Measurements from ENCODE around the gene LRBA. TPM values are rescaled to one million over a fixed set of nuclear protein-coding genes. Genes with fewer than 3 reads are reported as not detected.

LRBA gene
- total and polyA plus RNA-seq, 2 donors (not counting 3 experiments of a cell fraction or from before 2014, with no cell fraction given): 18.0 to 35.1 TPM

GRCh38 chr4:150280081-150280895 lies 734.8 kb downstream of the LRBA start:
- Histone ChIP-seq H3K9me1 (replicated peaks; ENCODE audit: control insufficient read depth, extremely low read depth, insufficient read depth, low read length) (no peaks in the 10 kb centered on the region), H3K27me3 (ENCODE audit: control insufficient read depth in 2 of 2, insufficient read depth in 2 of 2, low read length in 2 of 2) (no peaks in the 10 kb centered on the region), H3K9me3 (replicated peaks; ENCODE audit: control insufficient read depth, insufficient read depth, low read length) (no peaks in the 10 kb centered on the region), H3K4me3 (replicated peaks in 1 of 3; ENCODE audit: insufficient read depth in 1 of 3, low read depth in 1 of 3, low read length in 3 of 3) (no peak overlapping the region), H2AFZ (ENCODE audit: low read depth, low read length) (no peak overlapping the region), H3K9ac (replicated peaks; ENCODE audit: extremely low read depth, insufficient read depth, low read length) (no peak overlapping the region), H3K4me2 (ENCODE audit: insufficient read depth, low read length) (no peak overlapping the region), H3K36me3 (ENCODE audit: control insufficient read depth in 2 of 2, extremely low read depth in 1 of 2, insufficient read depth in 2 of 2, low read length in 2 of 2) (peaks cover 0 to 1% of the 10 kb centered on the region in 2 experiments), H3K27ac (ENCODE audit: insufficient read depth, low read depth, low read length) (no peak overlapping the region), H3K79me2 (ENCODE audit: control insufficient read depth, insufficient read depth, low read length) (no peaks in the 10 kb centered on the region), H3K4me1 (ENCODE audit: control insufficient read depth, extremely low read depth, insufficient read depth, low read length) (peaks cover 6% of the 10 kb centered on the region), H4K20me1 (replicated peaks; ENCODE audit: control insufficient read depth, extremely low read depth, insufficient read depth, low read length) (no peaks in the 10 kb centered on the region)
- no TSS peak for BruUV-seq (replicated peaks)
- CTCF ChIA-PET: interaction anchor here (0.7 to 1.9 kb wide), 8 partner anchors 16 to 587 kb away, joined by 3 to 11 read pairs (median 4); no protein-coding TSS in a partner anchor
- FAIRE-seq (peak; percentile 84), DNase-seq (ENCODE audit: low read depth, low spot score) (peak; percentile 40)
- TF ChIP-seq, protein P1, sequence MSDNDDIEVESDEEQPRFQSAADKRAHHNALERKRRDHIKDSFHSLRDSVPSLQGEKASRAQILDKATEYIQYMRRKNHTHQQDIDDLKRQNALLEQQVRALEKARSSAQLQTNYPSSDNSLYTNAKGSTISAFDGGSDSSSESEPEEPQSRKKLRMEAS (IDR thresholded peaks at IDR 0.05; ENCODE audit: insufficient read depth, insufficient read length): no peak
- TF ChIP-seq FOS (IDR thresholded peaks at IDR 0.05; ENCODE audit: borderline replicate concordance, insufficient read depth, low read length): peak; percentile 27
- dilution Hi-C loops (cut with MboI; ENCODE audit: extremely low pct_ligation_motif_present, low sequenced_read_pairs): no loop called here
- intact Hi-C loops (cut with micrococcal nuclease): no loop called here
- POLR2A ChIA-PET: no interaction called here

- FAIRE-seq: no peak
- intact Hi-C loops (cut with micrococcal nuclease) (no loop called here), dilution Hi-C loops (cut with MboI; ENCODE audit: extremely low pct_ligation_motif_present, low sequenced_read_pairs) (no loop called here)
- no peak overlapping the region for H2AFZ ChIP-seq (ENCODE audit: low read depth, low read length)
- BruUV-seq (replicated peaks): no TSS peak
- no peaks in the 10 kb centered on the region for H3K27me3 ChIP-seq (ENCODE audit: control insufficient read depth in 2 of 2, insufficient read depth in 2 of 2, low read length in 2 of 2)
- H3K79me2 ChIP-seq (ENCODE audit: control insufficient read depth, insufficient read depth, low read length): no peaks in the 10 kb centered on the region
- H3K9ac ChIP-seq (replicated peaks; ENCODE audit: extremely low read depth, insufficient read depth, low read length): no peak overlapping the region
- no peak for TF ChIP-seq POLR2AphosphoS5 (IDR thresholded peaks at IDR 0.05; ENCODE audit: insufficient read depth, low read depth, low read length)
- no peak for TF ChIP-seq MYC (IDR thresholded peaks at IDR 0.05; ENCODE audit: low read depth, low read length)
- no peak for TF ChIP-seq GATA2 (IDR thresholded peaks at IDR 0.05; ENCODE audit: insufficient read depth, insufficient read length, low read depth, low read length)
- TF ChIP-seq, protein P2, sequence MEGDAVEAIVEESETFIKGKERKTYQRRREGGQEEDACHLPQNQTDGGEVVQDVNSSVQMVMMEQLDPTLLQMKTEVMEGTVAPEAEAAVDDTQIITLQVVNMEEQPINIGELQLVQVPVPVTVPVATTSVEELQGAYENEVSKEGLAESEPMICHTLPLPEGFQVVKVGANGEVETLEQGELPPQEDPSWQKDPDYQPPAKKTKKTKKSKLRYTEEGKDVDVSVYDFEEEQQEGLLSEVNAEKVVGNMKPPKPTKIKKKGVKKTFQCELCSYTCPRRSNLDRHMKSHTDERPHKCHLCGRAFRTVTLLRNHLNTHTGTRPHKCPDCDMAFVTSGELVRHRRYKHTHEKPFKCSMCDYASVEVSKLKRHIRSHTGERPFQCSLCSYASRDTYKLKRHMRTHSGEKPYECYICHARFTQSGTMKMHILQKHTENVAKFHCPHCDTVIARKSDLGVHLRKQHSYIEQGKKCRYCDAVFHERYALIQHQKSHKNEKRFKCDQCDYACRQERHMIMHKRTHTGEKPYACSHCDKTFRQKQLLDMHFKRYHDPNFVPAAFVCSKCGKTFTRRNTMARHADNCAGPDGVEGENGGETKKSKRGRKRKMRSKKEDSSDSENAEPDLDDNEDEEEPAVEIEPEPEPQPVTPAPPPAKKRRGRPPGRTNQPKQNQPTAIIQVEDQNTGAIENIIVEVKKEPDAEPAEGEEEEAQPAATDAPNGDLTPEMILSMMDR (IDR thresholded peaks at IDR 0.05; ENCODE audit: extremely low read depth in 1 of 2, insufficient read depth in 1 of 2, low read depth in 1 of 2, low read length in 2 of 2): no peak
- TF ChIP-seq JUN (IDR thresholded peaks at IDR 0.05; ENCODE audit: borderline replicate concordance, insufficient read depth, insufficient read length, low read depth): no peak
- no peaks in the 10 kb centered on the region for H4K20me1 ChIP-seq (replicated peaks; ENCODE audit: control insufficient read depth, extremely low read depth, insufficient read depth, low read length)
- no peaks in the 10 kb centered on the region for H3K9me3 ChIP-seq (replicated peaks; ENCODE audit: control insufficient read depth, insufficient read depth, low read length)
- H3K4me1 ChIP-seq (ENCODE audit: control insufficient read depth, extremely low read depth, insufficient read depth, low read length): peaks cover 6% of the 10 kb centered on the region
- POLR2A ChIA-PET: no interaction called here
- H3K27ac ChIP-seq (ENCODE audit: insufficient read depth, low read depth, low read length): no peak overlapping the region
- no peak for DNase-seq (ENCODE audit: low read depth, low spot score)
- H3K36me3 ChIP-seq (ENCODE audit: control insufficient read depth in 2 of 2, extremely low read depth in 1 of 2, insufficient read depth in 2 of 2, low read length in 2 of 2): peaks cover 0 to 1% of the 10 kb centered on the region in 2 experiments
- H3K4me3 ChIP-seq (replicated peaks in 1 of 3; ENCODE audit: insufficient read depth in 1 of 3, low read depth in 1 of 3, low read length in 3 of 3): no peak overlapping the region
- no peak overlapping the region for H3K4me2 ChIP-seq (ENCODE audit: insufficient read depth, low read length)
- CTCF ChIA-PET: interaction anchor here (1.4 kb wide), 1 partner anchor 36 kb away, joined by 3 read pairs; no protein-coding TSS in a partner anchor
- no peaks in the 10 kb centered on the region for H3K9me1 ChIP-seq (replicated peaks; ENCODE audit: control insufficient read depth, extremely low read depth, insufficient read depth, low read length)
Observed at GRCh38 chr4:150278206-150278605, 736.9 kb downstream of the LRBA start.
